Neural progenitor cell (in vitro differentiated cells): ENCODE measurements around the gene MISP3. TPM values are rescaled to one million over a fixed set of nuclear protein-coding genes. Genes with fewer than 3 reads are reported as not detected.

Experiments used
- DNase-seq: peaks from one replicate; pipeline ENCODE4 v3.0.0-alpha.2; 2016; ENCODE audit warnings: low spot score
- H2AFZ ChIP-seq: fragments of 200-600 bp; sonication (generic); replicated peaks from 2 replicates; pipeline ENCODE4 v1.6.1; 2016; ENCODE audit warnings: antibody characterized with exemption
- H3F3A ChIP-seq: fragments of 200-600 bp; sonication (generic); 2 replicates; pipeline ENCODE4 v1.6.1; 2016; ENCODE audit warnings: antibody characterized with exemption, low read depth
- H3K27ac ChIP-seq: fragments of 200-600 bp; sonication (generic); 2 replicates; pipeline ENCODE4 v1.5.1; 2016; ENCODE audit warnings: mild to moderate bottlenecking
- H3K27me3 ChIP-seq: fragments of 200-600 bp; sonication (generic); 2 replicates; pipeline ENCODE4 v1.6.1; 2016; ENCODE audit warnings: mild to moderate bottlenecking, moderate library complexity
- H3K36me3 ChIP-seq: fragments of 200-600 bp; sonication (generic); 2 replicates; pipeline ENCODE4 v1.5.1; 2016
- H3K4me1 ChIP-seq: fragments of 200-600 bp; sonication (generic); 2 replicates; pipeline ENCODE4 v1.6.1; 2016; ENCODE audit warnings: mixed run types
- H3K4me2 ChIP-seq: fragments of 200-600 bp; sonication (generic); 2 replicates; pipeline ENCODE4 v1.6.1; 2016
- H3K4me3 ChIP-seq: fragments of 200-600 bp; sonication (generic); 2 replicates; pipeline ENCODE4 v1.5.1; 2016
- H3K79me2 ChIP-seq: fragments of 200-600 bp; sonication (generic); 2 replicates; pipeline ENCODE4 v1.6.1; 2016; ENCODE audit warnings: low read depth
- H3K9ac ChIP-seq: fragments of 200-600 bp; sonication (generic); 2 replicates; pipeline ENCODE4 v1.6.1; 2016
- H3K9me3 ChIP-seq: fragments of 200-600 bp; sonication (generic); 2 replicates; pipeline ENCODE4 v1.5.1; 2016; ENCODE audit warnings: low read depth
- H4K20me1 ChIP-seq: fragments of 200-600 bp; sonication (generic); 2 replicates; pipeline ENCODE4 v1.6.1; 2016; ENCODE audit warnings: low read depth
- H3K27ac Mint-ChIP-seq: 3 replicates; pipeline ENCODE4 v1.8.0; 2021; ENCODE audit warnings: mixed read lengths
- H3K27me3 Mint-ChIP-seq: 2 replicates; pipeline ENCODE4 v1.8.0; 2022; ENCODE audit warnings: low read depth, mild to moderate bottlenecking, inconsistent platforms, moderate library complexity, mixed read lengths; ENCODE audit not compliant: insufficient read depth
- H3K36me3 Mint-ChIP-seq: 3 replicates; pipeline ENCODE4 v1.8.0; 2021; ENCODE audit warnings: mixed read lengths
- H3K4me1 Mint-ChIP-seq: 3 replicates; pipeline ENCODE4 v1.8.0; 2021; ENCODE audit warnings: mixed read lengths
- H3K4me3 Mint-ChIP-seq: 3 replicates; pipeline ENCODE4 v1.8.0; 2021; ENCODE audit warnings: mild to moderate bottlenecking, moderate library complexity, mixed read lengths
- H3K9me3 Mint-ChIP-seq: 3 replicates; pipeline ENCODE4 v1.8.0; 2020; ENCODE audit warnings: mixed read lengths
- EZH2 ChIP-seq: fragments of 200-600 bp; sonication (generic); IDR thresholded peaks from 2 replicates; pipeline ENCODE4 v1.6.1; 2017; ENCODE audit warnings: antibody characterized with exemption, mild to moderate bottlenecking, moderate library complexity
- EZH2phosphoT487 ChIP-seq: fragments of 200-600 bp; sonication (generic); IDR thresholded peaks from 2 replicates; pipeline ENCODE4 v1.6.1; 2017; ENCODE audit warnings: antibody characterized with exemption
- total RNA-seq: library from RNA; depleted of rRNA; stranded (reverse); fragments of >200 nt; gene quantifications from 2 replicates; pipeline ENCODE4 v1.2.3, GENCODE V29; 2015; ENCODE audit warnings: low replicate concordance
- TF ChIP-seq, protein P1 (sequence below): fragments of 200-600 bp; sonication (generic); IDR thresholded peaks from 2 replicates; pipeline ENCODE4 v1.5.1; 2017; ENCODE audit warnings: antibody characterized with exemption, mild to moderate bottlenecking

Gene MISP3
- total RNA-seq, 1 donor from 2014 or later: not detected

DNA sequence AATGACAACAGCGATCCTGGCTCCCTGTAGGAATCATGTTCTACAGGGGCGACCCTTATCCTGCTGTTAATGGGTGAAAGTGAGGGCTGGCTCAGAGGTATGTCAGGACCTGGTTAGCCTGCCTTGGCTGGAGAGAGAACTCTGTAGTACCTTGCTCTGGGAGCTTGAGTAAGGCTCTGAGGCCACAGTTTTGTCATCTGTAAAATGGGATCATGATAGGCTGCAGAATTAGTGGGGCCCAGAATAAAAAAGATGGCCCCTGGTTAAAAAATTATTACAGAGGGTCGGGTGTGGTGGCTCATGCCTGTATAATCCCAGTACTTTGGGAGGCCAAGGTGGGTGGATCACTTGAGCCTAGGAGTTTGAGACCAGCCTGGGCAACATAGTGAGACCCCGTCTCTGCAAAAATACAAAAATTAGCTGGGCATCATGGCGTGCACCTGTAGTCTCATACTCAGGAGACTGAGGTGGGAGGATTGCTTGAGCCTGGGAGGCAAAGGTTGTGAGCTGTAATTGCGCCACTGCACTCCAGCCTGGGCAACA lies 28.5 kb downstream of the MISP3 start:
- Mint-ChIP-seq H3K4me1 (no peaks in the 10 kb centered on the region), H3K27ac (no peak overlapping the region)

DNA sequence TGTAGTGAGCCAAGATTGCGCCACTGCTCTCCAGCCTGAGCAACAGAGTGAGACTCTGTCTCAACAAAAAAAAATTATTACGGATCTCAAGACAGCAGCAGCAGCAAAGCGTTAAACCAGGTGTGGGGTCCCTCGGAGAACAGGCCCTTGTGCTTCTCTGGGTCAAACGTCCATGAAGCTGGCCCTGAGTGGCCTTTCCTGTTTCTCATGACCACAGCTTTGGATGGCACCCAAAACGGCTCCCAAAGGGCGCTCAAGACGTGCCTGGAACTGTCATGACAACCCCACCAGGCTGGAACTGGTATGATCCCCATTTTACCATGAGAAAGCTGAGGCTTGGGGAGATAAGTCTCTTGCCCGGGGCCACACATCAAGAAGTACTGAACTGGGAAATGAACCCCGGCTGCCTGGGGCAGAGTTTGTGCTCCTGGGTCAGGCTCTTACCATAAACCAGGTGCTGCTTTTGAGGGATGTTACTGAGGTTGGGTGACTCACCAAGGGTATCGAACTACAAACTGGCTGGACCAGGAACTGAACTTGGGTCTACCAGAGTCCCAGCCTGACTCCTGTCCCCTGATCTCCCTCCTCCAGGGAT lies 29.6 kb downstream of the MISP3 start:
- Histone ChIP-seq H3K9ac (no peak overlapping the region), H3K36me3 (no peaks in the 10 kb centered on the region), H4K20me1 (peaks cover 3% of the 10 kb centered on the region), H3K9me3 (no peaks in the 10 kb centered on the region), H2AFZ (no peak overlapping the region), H3K4me2 (no peak overlapping the region), H3K4me3 (no peak overlapping the region), H3F3A (no peaks in the 10 kb centered on the region), H3K27ac (no peak overlapping the region), H3K4me1 (no peaks in the 10 kb centered on the region), H3K79me2 (no peaks in the 10 kb centered on the region), H3K27me3 (no peaks in the 10 kb centered on the region)
- H3K27ac Mint-ChIP-seq: no peak overlapping the region
- TF ChIP-seq, protein P1, sequence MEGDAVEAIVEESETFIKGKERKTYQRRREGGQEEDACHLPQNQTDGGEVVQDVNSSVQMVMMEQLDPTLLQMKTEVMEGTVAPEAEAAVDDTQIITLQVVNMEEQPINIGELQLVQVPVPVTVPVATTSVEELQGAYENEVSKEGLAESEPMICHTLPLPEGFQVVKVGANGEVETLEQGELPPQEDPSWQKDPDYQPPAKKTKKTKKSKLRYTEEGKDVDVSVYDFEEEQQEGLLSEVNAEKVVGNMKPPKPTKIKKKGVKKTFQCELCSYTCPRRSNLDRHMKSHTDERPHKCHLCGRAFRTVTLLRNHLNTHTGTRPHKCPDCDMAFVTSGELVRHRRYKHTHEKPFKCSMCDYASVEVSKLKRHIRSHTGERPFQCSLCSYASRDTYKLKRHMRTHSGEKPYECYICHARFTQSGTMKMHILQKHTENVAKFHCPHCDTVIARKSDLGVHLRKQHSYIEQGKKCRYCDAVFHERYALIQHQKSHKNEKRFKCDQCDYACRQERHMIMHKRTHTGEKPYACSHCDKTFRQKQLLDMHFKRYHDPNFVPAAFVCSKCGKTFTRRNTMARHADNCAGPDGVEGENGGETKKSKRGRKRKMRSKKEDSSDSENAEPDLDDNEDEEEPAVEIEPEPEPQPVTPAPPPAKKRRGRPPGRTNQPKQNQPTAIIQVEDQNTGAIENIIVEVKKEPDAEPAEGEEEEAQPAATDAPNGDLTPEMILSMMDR: no peak
- no peak for TF ChIP-seq EZH2
- TF ChIP-seq EZH2phosphoT487: no peak
- no peak overlapping the region for H3K4me3 Mint-ChIP-seq
- DNase-seq: no peak
- H3K36me3 Mint-ChIP-seq: peaks cover 14% of the 10 kb centered on the region
- no peaks in the 10 kb centered on the region for H3K9me3 Mint-ChIP-seq
- H3K4me1 Mint-ChIP-seq: no peaks in the 10 kb centered on the region
- no peaks in the 10 kb centered on the region for H3K27me3 Mint-ChIP-seq

More for the DNA sequence above, 28.5 kb downstream of the MISP3 start:
- Histone ChIP-seq H3K79me2 (no peaks in the 10 kb centered on the region), H3F3A (no peaks in the 10 kb centered on the region), H3K4me1 (no peaks in the 10 kb centered on the region), H4K20me1 (peaks cover 3% of the 10 kb centered on the region), H3K4me3 (no peak overlapping the region), H2AFZ (no peak overlapping the region), H3K4me2 (no peak overlapping the region), H3K9ac (no peak overlapping the region), H3K9me3 (no peaks in the 10 kb centered on the region), H3K27me3 (no peaks in the 10 kb centered on the region), H3K36me3 (no peaks in the 10 kb centered on the region), H3K27ac (no peak overlapping the region)
- peaks cover 19% of the 10 kb centered on the region for H3K36me3 Mint-ChIP-seq
- H3K27me3 Mint-ChIP-seq: peaks cover 2% of the 10 kb centered on the region
- no peak overlapping the region for H3K4me3 Mint-ChIP-seq
- no peaks in the 10 kb centered on the region for H3K9me3 Mint-ChIP-seq
- DNase-seq: no peak
- TF ChIP-seq, protein P1: no peak
- no peak for TF ChIP-seq EZH2

DNA sequence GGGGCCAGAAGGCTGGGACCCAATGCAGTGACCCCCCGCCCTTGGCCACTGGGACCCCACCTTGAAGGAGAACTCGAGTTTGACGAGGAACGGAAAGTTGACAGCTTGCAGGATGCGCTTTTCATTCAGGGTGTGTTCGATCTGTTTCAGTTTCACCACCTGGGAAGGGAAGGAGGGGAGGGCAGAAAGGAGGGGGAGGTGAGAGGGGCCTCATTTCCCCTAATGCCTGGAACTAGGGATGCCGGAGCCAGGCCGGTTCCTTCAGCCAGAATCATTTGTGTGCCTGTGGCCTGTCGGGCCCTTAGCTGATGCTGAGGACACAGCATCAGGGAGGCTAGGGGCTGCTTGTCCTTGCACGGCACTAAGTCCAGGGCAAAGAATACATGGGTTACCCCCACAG lies 30.2 kb downstream of the MISP3 start:
- no peak for DNase-seq
- Histone ChIP-seq H3K79me2 (no peaks in the 10 kb centered on the region), H3K27ac (no peak overlapping the region), H3K9ac (no peak overlapping the region), H3K36me3 (no peaks in the 10 kb centered on the region), H3K4me3 (no peak overlapping the region), H3K4me1 (no peaks in the 10 kb centered on the region), H3K9me3 (no peaks in the 10 kb centered on the region), H4K20me1 (peaks cover 3% of the 10 kb centered on the region), H3F3A (no peaks in the 10 kb centered on the region), H3K4me2 (no peak overlapping the region), H3K27me3 (no peaks in the 10 kb centered on the region), H2AFZ (no peak overlapping the region)
- Mint-ChIP-seq H3K27me3 (no peaks in the 10 kb centered on the region), H3K4me1 (no peaks in the 10 kb centered on the region), H3K9me3 (no peaks in the 10 kb centered on the region), H3K36me3 (peaks cover 12% of the 10 kb centered on the region), H3K4me3 (no peak overlapping the region), H3K27ac (no peak overlapping the region)
- TF ChIP-seq, protein P1: no peak
- TF ChIP-seq EZH2 (no peak), EZH2phosphoT487 (no peak)
